OCI-LY7 (cell line): ENCODE measurements around the gene C9orf153. TPM values are rescaled to one million over a fixed set of nuclear protein-coding genes. Genes with fewer than 3 reads are reported as not detected.

ENCODE experiments used
- BruUV-seq: library from RNA; stranded (reverse); fragments of 400-500 nt; replicated peaks from 2 replicates; lab custom pipeline; 2021; lab: Mats Ljungman, UMichigan
- CTCF ChIA-PET: fragments of 300-600 bp; sonication (Branson Sonifier 250); formaldehyde crosslinking; loops from one replicate; lab custom pipeline; 2022; ENCODE audit warnings: antibody characterized with exemption; ENCODE audit not compliant: unreplicated experiment; lab: Charles Lee
- POLR2A ChIA-PET: fragments of 300-600 bp; sonication (Branson Sonifier 250); formaldehyde crosslinking; loops from one replicate; lab custom pipeline; 2022; ENCODE audit warnings: antibody characterized with exemption; lab: Charles Lee
- DNase-seq: peaks from one replicate; pipeline ENCODE4 v3.0.0-alpha.2; 2015; ENCODE audit warnings: low spot score
- H2AFZ ChIP-seq: fragments of 200-600 bp; sonication (generic), shearing (Covaris generic); 2 replicates; pipeline ENCODE4 v1.6.1; 2014; ENCODE audit warnings: mild to moderate bottlenecking, antibody characterized with exemption, low read length, moderate library complexity
- H3K27ac ChIP-seq: fragments of 200-600 bp; sonication (generic); 2 replicates; pipeline ENCODE4 v1.5.1; 2014; ENCODE audit warnings: mixed run types, low read depth, mild to moderate bottlenecking, moderate library complexity, low read length, inconsistent platforms; ENCODE audit not compliant: poor library complexity, severe bottlenecking
- H3K36me3 ChIP-seq: fragments of 200-600 bp; sonication (generic); 2 replicates; pipeline ENCODE4 v1.6.1; 2014; ENCODE audit warnings: mild to moderate bottlenecking, antibody characterized with exemption, low read length, moderate library complexity, mixed read lengths; ENCODE audit not compliant: insufficient read depth
- H3K4me1 ChIP-seq: fragments of 200-600 bp; sonication (generic); 2 replicates; pipeline ENCODE4 v1.5.1; 2014; ENCODE audit warnings: mild to moderate bottlenecking, low read length; ENCODE audit not compliant: insufficient read depth, poor library complexity, severe bottlenecking
- H3K4me2 ChIP-seq: fragments of 200-600 bp; sonication (generic); 2 replicates; pipeline ENCODE4 v1.6.1; 2014; ENCODE audit warnings: mild to moderate bottlenecking, low read length
- H3K4me3 ChIP-seq: fragments of 200-600 bp; sonication (generic); 2 replicates; pipeline ENCODE4 v1.5.1; 2014; ENCODE audit warnings: mild to moderate bottlenecking, low read depth, low read length; ENCODE audit not compliant: poor library complexity, severe bottlenecking
- H3K79me2 ChIP-seq: fragments of 200-600 bp; sonication (generic); 2 replicates; pipeline ENCODE4 v1.6.1; 2016; ENCODE audit warnings: low read depth, mild to moderate bottlenecking, low read length, moderate library complexity, mixed read lengths; ENCODE audit not compliant: insufficient read depth
- H3K9me2 ChIP-seq: fragments of 200-600 bp; sonication (generic); 2 replicates; pipeline ENCODE4 v1.6.1; 2016; ENCODE audit warnings: mild to moderate bottlenecking, low read length, mixed read lengths; ENCODE audit not compliant: insufficient read depth
- H3K9me3 ChIP-seq: fragments of 200-600 bp; sonication (generic); 2 replicates; pipeline ENCODE4 v1.6.1; 2014; ENCODE audit warnings: mild to moderate bottlenecking, mixed run types, low read length, mixed read lengths
- H4K20me1 ChIP-seq: fragments of 200-600 bp; sonication (generic); 2 replicates; pipeline ENCODE4 v1.6.1; 2014; ENCODE audit warnings: mild to moderate bottlenecking, antibody characterized with exemption, low read length, moderate library complexity, mixed read lengths; ENCODE audit not compliant: insufficient read depth
- EZH2phosphoT487 ChIP-seq: fragments of 200-600 bp; sonication (generic); IDR thresholded peaks from 2 replicates; pipeline ENCODE4 v1.6.1; 2018; ENCODE audit warnings: low read depth, borderline replicate concordance, mild to moderate bottlenecking, mixed run types, antibody characterized with exemption, low read length, moderate library complexity, mixed read lengths
- intact Hi-C: fragments of 100-400 bp; cut with micrococcal nuclease; formaldehyde crosslinking; loops from one replicate; pipeline ENCODE4 v1.10.0; 2022; ENCODE audit not compliant: unreplicated experiment
- total RNA-seq, 2 experiments: library from RNA; depleted of rRNA in 1 of 2; stranded (reverse); fragments of >200 nt in 1 of 2; shearing (Covaris generic) in 1 of 2; gene quantifications; 2 replicates each; pipeline ENCODE4 v1.2.3, GENCODE V29; 2014 to 2022
- TF ChIP-seq, protein P1 (sequence below): fragments of 200-600 bp; sonication (generic); conservative IDR thresholded peaks from 2 replicates; pipeline ENCODE4 v1.5.1; 2014; ENCODE audit warnings: mild to moderate bottlenecking, antibody characterized with exemption, low read length, moderate library complexity, mixed read lengths

C9orf153 gene
- total RNA-seq, 2 experiments from 2014 or later, result 0.16 to 0.27 TPM

DNA sequence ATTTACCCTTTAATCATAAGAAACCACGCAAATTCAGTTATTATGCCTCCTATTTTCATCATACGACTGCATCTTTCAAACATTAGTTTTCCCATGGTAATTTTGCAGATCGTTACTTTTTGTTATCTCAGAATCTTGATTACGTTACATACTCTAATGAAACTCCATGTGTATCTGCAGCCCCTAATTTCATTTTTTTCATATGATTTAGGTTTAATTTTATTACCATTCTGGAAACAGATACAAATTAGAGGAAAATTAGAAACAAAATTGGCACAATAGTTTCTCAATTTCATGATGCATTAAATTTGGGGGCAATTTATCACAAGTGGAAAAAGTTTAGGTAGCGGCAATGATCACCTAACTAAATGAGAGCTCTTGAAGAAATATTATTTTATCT, 52.3 kb downstream of the C9orf153 start:
- no peaks in the 10 kb centered on the region for H3K9me3 ChIP-seq
- H3K4me3 ChIP-seq, result no peak overlapping the region
- H3K4me1 ChIP-seq, result no peaks in the 10 kb centered on the region
- no peaks in the 10 kb centered on the region for H3K36me3 ChIP-seq
- no peak for TF ChIP-seq EZH2phosphoT487
- TF ChIP-seq, protein P1, sequence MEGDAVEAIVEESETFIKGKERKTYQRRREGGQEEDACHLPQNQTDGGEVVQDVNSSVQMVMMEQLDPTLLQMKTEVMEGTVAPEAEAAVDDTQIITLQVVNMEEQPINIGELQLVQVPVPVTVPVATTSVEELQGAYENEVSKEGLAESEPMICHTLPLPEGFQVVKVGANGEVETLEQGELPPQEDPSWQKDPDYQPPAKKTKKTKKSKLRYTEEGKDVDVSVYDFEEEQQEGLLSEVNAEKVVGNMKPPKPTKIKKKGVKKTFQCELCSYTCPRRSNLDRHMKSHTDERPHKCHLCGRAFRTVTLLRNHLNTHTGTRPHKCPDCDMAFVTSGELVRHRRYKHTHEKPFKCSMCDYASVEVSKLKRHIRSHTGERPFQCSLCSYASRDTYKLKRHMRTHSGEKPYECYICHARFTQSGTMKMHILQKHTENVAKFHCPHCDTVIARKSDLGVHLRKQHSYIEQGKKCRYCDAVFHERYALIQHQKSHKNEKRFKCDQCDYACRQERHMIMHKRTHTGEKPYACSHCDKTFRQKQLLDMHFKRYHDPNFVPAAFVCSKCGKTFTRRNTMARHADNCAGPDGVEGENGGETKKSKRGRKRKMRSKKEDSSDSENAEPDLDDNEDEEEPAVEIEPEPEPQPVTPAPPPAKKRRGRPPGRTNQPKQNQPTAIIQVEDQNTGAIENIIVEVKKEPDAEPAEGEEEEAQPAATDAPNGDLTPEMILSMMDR, result no peak
- H3K4me2 ChIP-seq, result no peak overlapping the region
- no peaks in the 10 kb centered on the region for H4K20me1 ChIP-seq
- POLR2A ChIA-PET, result no interaction called here
- no peak overlapping the region for H3K27ac ChIP-seq
- no peaks in the 10 kb centered on the region for H3K79me2 ChIP-seq
- DNase-seq, result no peak
- H3K9me2 ChIP-seq, result no peaks in the 10 kb centered on the region
- CTCF ChIA-PET, result no interaction called here
- intact Hi-C loops, result no loop called here
- no TSS peak for BruUV-seq
- no peak overlapping the region for H2AFZ ChIP-seq

DNA sequence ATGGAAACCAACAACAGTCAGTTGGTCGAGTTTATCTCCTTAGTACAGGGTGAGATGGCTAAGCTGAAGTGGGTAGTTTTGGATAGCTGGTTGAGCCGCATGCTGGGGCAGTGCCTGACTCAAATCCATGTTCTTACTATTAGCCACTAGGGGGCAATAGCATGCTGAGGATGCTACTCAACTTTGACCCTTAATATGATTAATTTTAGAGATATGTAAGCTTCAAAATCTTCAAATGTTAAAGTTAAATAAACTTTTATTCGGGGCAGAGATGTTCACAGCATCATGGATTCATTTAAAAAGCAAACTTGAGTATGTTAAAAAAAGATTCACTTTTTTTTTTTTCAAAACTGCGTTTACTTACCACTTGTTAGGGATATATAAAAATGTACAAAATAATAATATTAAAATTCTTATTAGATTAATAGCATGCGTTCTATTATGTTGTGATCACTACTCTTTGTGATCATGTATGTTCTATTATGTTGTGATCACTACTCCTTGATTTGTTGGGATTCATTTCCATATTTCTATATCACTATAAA, 57.0 kb downstream of the C9orf153 start:
- H3K79me2 ChIP-seq, result no peaks in the 10 kb centered on the region
- POLR2A ChIA-PET, result interaction anchor here (0.7 kb wide), 2 partner anchors 19 to 884 kb away, joined by 3 read pairs; no protein-coding TSS in a partner anchor
- H3K4me1 ChIP-seq, result no peaks in the 10 kb centered on the region
- no peak overlapping the region for H3K27ac ChIP-seq
- DNase-seq, result peak; percentile 60
- no peaks in the 10 kb centered on the region for H3K36me3 ChIP-seq
- intact Hi-C loops, result no loop called here
- H3K4me2 ChIP-seq, result no peak overlapping the region
- no peaks in the 10 kb centered on the region for H3K9me3 ChIP-seq
- BruUV-seq, result no TSS peak
- H4K20me1 ChIP-seq, result no peaks in the 10 kb centered on the region
- H3K4me3 ChIP-seq, result no peak overlapping the region
- CTCF ChIA-PET, result no interaction called here
- TF ChIP-seq, protein P1, result peak; percentile 92
- TF ChIP-seq EZH2phosphoT487, result no peak
- no peaks in the 10 kb centered on the region for H3K9me2 ChIP-seq
- no peak overlapping the region for H2AFZ ChIP-seq
